Measurements from ENCODE around the gene EFEMP1.
"Not testable (repeated sequence)": the region's sequence is repeated elsewhere in the genome, so short reads cannot be mapped to it uniquely, and the experiment has no call there.

- not testable (repeated sequence) for TF ChIP-seq TEAD1 (CRISPR knock-in tag; IDR thresholded peaks at IDR 0.05); CTCF (IDR thresholded peaks at IDR 0.05); FOXP1 (CRISPR knock-in tag; IDR thresholded peaks at IDR 0.05; ENCODE audit: borderline replicate concordance); JUN (CRISPR knock-in tag; IDR thresholded peaks at IDR 0.05)
These were observed 85.5 kb downstream of the EFEMP1 start for GRCh38 chr2:55838117-55838516.

Measured in WTC11 (cell line).